ENCODE results near the gene TMEM108.

- TF ChIP-seq, protein P1, sequence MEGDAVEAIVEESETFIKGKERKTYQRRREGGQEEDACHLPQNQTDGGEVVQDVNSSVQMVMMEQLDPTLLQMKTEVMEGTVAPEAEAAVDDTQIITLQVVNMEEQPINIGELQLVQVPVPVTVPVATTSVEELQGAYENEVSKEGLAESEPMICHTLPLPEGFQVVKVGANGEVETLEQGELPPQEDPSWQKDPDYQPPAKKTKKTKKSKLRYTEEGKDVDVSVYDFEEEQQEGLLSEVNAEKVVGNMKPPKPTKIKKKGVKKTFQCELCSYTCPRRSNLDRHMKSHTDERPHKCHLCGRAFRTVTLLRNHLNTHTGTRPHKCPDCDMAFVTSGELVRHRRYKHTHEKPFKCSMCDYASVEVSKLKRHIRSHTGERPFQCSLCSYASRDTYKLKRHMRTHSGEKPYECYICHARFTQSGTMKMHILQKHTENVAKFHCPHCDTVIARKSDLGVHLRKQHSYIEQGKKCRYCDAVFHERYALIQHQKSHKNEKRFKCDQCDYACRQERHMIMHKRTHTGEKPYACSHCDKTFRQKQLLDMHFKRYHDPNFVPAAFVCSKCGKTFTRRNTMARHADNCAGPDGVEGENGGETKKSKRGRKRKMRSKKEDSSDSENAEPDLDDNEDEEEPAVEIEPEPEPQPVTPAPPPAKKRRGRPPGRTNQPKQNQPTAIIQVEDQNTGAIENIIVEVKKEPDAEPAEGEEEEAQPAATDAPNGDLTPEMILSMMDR (IDR thresholded peaks at IDR 0.05): no peak
- TF ChIP-seq POLR2A (IDR thresholded peaks at IDR 0.05) (no peak), POLR2AphosphoS5 (IDR thresholded peaks at IDR 0.05) (no peak)
Measured at GRCh38 chr3:133278260-133279043, 240.3 kb downstream of the TMEM108 start.
